Parathyroid adenoma (tissue), 2 donors: ENCODE data around the gene ZXDC.

Experiments
- H2AFZ ChIP-seq: fragments of 300-600 bp; sonication (generic); one replicate; pipeline ENCODE4 v1.7.0; 2017; ENCODE audit warnings: antibody characterized with exemption, mild to moderate bottlenecking
- H3K27ac ChIP-seq: fragments of 300-600 bp; sonication (generic); one replicate; pipeline ENCODE4 v1.7.0; 2017
- H3K27me3 ChIP-seq: fragments of 300-600 bp; sonication (generic); one replicate; pipeline ENCODE4 v1.7.0; 2017; ENCODE audit warnings: low read length; ENCODE audit not compliant: control insufficient read depth, insufficient read depth
- H3K36me3 ChIP-seq: fragments of 300-600 bp; sonication (generic); one replicate; pipeline ENCODE4 v1.7.0; 2017; ENCODE audit warnings: low read length; ENCODE audit not compliant: control insufficient read depth, insufficient read depth
- H3K4me1 ChIP-seq: fragments of 300-600 bp; sonication (generic); one replicate; pipeline ENCODE4 v1.7.0; 2017; ENCODE audit warnings: control low read depth
- H3K4me2 ChIP-seq: fragments of 300-600 bp; sonication (generic); one replicate; pipeline ENCODE4 v1.7.0; 2017; ENCODE audit warnings: low read length
- H3K4me3 ChIP-seq: fragments of 300-600 bp; sonication (generic); one replicate; pipeline ENCODE4 v1.7.0; 2017; ENCODE audit warnings: low read depth, low read length
- H3K79me2 ChIP-seq: fragments of 300-600 bp; sonication (generic); one replicate; pipeline ENCODE4 v1.7.0; 2017; ENCODE audit warnings: control low read depth
- H3K9ac ChIP-seq: fragments of 300-600 bp; sonication (generic); one replicate; pipeline ENCODE4 v1.7.0; 2017; ENCODE audit warnings: mild to moderate bottlenecking
- H3K9me3 ChIP-seq: fragments of 300-600 bp; sonication (generic); one replicate; pipeline ENCODE4 v1.7.0; 2017; ENCODE audit warnings: low read length; ENCODE audit not compliant: control insufficient read depth
- TF ChIP-seq, protein P1 (sequence below): fragments of 300-600 bp; sonication (generic); IDR thresholded peaks from one replicate; pipeline ENCODE4 v1.7.0; 2017; ENCODE audit warnings: antibody characterized with exemption, mild to moderate bottlenecking
- donor health status: primary hyperparathyroidism.

Gene ZXDC

DNA sequence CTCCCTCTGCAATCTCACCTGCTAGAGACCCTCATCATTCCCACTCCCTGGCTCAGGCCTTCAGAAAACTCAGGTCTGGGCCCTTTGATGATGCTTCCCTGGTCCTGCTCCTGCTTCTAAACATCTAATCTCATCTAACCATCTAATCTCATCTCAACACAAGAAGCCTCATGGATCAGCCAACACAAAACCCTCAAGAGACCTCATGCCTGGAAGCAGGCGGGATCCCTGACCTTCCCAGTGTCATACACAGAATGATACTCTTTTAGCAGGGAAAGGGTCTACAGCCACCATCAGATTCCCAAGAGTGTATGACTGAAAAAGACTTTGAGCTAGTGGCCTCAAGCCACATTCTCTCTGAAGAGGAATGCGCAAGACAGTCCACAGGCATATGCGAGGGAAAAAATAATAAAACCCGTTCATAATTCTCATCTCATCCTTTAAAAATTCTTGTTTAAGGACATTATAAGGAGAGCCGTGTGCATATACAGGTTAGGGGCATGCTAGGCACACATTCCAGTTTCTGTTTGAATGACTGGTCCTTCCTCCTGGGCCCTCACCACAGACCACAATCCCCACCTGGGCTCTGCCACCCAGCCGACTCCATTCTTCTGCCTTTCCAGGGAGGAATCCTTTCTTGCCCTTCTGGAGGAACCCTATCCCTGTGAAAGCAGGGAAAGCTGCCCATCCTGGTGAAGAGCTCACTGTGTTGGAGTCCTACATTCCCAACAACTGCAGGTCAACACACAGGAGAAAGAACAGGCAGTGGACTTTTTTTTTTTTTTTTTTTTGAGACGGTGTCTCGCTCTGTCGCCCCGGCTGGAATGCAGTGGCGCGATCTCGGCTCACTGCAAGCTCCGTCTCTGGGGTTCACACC, 2.2 kb downstream of the ZXDC start:
- Histone ChIP-seq H3K79me2 (peaks cover 52% of the 10 kb centered on the region), H3K4me3 (no peak overlapping the region), H2AFZ (no peak overlapping the region), H3K27me3 (no peaks in the 10 kb centered on the region), H3K36me3 (no peaks in the 10 kb centered on the region), H3K9me3 (no peaks in the 10 kb centered on the region), H3K9ac (no peak overlapping the region), H3K4me2 (peak overlapping the region; percentile 57), H3K27ac (no peak overlapping the region), H3K4me1 (peaks cover 22% of the 10 kb centered on the region)
- TF ChIP-seq, protein P1, sequence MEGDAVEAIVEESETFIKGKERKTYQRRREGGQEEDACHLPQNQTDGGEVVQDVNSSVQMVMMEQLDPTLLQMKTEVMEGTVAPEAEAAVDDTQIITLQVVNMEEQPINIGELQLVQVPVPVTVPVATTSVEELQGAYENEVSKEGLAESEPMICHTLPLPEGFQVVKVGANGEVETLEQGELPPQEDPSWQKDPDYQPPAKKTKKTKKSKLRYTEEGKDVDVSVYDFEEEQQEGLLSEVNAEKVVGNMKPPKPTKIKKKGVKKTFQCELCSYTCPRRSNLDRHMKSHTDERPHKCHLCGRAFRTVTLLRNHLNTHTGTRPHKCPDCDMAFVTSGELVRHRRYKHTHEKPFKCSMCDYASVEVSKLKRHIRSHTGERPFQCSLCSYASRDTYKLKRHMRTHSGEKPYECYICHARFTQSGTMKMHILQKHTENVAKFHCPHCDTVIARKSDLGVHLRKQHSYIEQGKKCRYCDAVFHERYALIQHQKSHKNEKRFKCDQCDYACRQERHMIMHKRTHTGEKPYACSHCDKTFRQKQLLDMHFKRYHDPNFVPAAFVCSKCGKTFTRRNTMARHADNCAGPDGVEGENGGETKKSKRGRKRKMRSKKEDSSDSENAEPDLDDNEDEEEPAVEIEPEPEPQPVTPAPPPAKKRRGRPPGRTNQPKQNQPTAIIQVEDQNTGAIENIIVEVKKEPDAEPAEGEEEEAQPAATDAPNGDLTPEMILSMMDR: no peak

DNA sequence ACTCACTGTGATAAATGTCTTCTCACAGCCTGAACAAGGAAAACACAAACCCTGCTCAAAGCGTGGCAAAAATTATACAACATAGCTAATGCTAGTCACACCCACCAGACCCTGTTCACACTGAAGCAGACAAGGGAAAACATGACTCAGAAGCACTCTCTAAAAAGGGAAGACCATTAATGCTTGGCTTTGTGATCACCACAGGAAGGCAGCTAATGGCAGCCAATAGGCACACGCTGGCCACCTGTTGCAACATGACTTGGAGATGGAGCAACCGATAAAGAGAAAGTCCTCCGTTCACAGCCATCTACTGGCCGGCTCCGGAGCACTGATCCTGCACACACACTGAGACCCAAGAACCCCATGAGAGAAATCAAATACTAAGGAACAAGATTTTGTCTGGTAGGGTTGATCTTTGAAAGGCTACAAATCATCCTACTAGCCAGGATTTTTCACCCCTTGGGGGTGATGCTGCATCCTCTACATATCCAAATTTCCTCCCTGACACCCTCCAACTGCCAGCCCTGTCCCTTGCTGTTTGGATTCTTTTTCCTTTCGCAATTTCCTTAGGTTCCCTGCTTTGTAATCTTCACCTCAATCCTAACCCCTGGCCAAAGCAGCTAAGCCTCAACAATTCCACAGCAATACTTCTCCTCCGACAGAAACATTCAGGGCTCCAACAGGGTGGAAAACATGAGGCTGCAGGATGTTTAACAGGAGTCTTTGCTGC, 3.2 kb downstream of the ZXDC start:
- peak overlapping the region; percentile 57 for H3K4me2 ChIP-seq
- no peaks in the 10 kb centered on the region for H3K36me3 ChIP-seq
- H3K27me3 ChIP-seq: no peaks in the 10 kb centered on the region
- TF ChIP-seq, protein P1: no peak
- no peak overlapping the region for H3K9ac ChIP-seq
- no peak overlapping the region for H3K27ac ChIP-seq
- no peak overlapping the region for H2AFZ ChIP-seq
- peak overlapping the region; percentile 6 for H3K4me3 ChIP-seq
- H3K9me3 ChIP-seq: no peaks in the 10 kb centered on the region
- H3K4me1 ChIP-seq: peaks cover 22% of the 10 kb centered on the region
- peaks cover 60% of the 10 kb centered on the region for H3K79me2 ChIP-seq

DNA sequence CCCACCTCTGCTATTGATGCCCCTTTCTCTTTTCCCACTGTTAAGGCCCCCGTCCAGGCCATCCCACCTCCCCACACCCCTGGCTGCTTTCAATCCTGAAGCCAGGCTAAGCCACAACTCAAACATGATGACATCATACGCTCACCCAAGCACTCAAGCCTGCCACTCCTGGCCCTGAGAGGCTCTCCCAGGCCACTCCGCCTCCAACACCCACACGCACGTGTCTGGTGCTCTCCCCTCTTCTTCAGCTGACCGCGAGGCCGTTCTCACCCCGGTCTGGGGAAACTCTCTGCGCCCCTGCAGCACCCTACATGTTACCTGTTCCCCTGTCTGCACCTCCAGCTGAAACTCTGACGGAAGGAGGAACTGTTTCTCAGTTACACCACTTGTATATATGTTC, 6.2 kb downstream of the ZXDC start:
- no peak overlapping the region for H2AFZ ChIP-seq
- no peak overlapping the region for H3K4me2 ChIP-seq
- no peak overlapping the region for H3K9ac ChIP-seq
- peaks cover 70% of the 10 kb centered on the region for H3K79me2 ChIP-seq
- no peaks in the 10 kb centered on the region for H3K27me3 ChIP-seq
- H3K9me3 ChIP-seq: no peaks in the 10 kb centered on the region
- no peak overlapping the region for H3K27ac ChIP-seq
- H3K4me1 ChIP-seq: peaks cover 19% of the 10 kb centered on the region
- H3K36me3 ChIP-seq: no peaks in the 10 kb centered on the region
- TF ChIP-seq, protein P1: no peak
- no peak overlapping the region for H3K4me3 ChIP-seq

DNA sequence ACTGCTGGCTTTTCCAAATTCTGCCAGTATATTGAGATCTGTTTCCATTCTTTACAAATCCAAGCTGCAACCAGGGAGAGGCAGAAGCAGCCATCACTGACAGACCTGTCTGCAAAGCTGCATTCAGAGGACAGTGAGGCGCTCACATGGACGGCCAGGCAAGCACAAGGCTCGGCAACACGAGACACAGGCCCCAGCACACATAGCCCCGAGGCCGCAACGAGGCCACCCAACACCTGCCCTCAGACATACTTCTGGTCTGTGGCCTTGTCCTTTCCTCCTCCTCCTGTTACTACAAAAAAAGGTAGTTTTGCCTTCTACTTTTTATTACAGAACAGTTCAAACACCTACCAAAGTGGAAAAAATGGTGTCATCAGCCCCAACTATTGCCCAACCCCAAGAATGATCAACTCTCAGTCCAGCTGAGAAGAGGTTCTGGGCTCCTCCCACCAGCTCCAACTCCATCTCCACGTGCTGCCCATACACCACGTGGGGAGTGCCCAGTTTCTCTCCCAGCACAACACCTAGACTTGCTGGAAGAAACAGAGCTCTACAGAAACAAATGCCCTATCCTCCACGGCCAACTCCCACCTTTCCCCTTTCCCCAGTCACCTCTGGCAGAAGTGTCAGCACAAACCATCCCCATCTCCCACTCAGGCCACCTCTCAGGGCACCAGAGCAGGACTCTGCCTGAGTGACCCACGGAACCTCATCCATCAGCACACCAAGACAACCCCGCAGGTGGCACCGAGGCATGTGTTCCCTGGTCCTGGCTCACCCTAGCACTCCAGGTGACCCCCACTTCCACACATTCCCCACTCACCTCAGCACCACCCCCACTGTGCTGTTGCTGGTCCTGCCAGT, 7.4 kb downstream of the ZXDC start:
- peaks cover 63% of the 10 kb centered on the region for H3K79me2 ChIP-seq
- no peaks in the 10 kb centered on the region for H3K36me3 ChIP-seq
- H3K27ac ChIP-seq: no peak overlapping the region
- H3K9ac ChIP-seq: no peak overlapping the region
- no peak overlapping the region for H2AFZ ChIP-seq
- no peaks in the 10 kb centered on the region for H3K27me3 ChIP-seq
- TF ChIP-seq, protein P1: no peak
- H3K4me3 ChIP-seq: no peak overlapping the region
- H3K4me1 ChIP-seq: peaks cover 9% of the 10 kb centered on the region
- H3K4me2 ChIP-seq: no peak overlapping the region
- H3K9me3 ChIP-seq: no peaks in the 10 kb centered on the region
